Keratinocyte (primary cell): ENCODE measurements around the gene NRDC.

Experiments used
- CTCF ChIP-seq, 3 experiments: IDR thresholded peaks in 1 of 3; conservative IDR thresholded peaks in 1 of 3; optimal IDR thresholded peaks in 1 of 3; 2 replicates in 2 of 3; 3 replicates in 1 of 3; pipeline versions ENCODE3 to v1.5.1; 2011; ENCODE audit warnings: low read length in 3 of 3, mild to moderate bottlenecking in 3 of 3, moderate library complexity in 2 of 3, control low read depth in 1 of 3, inconsistent platforms in 1 of 3; ENCODE audit not compliant: insufficient read depth in 2 of 3; ENCODE audit errors: extremely low read depth in 1 of 3
- EZH2 ChIP-seq: IDR thresholded peaks from one replicate; pipeline ENCODE4 v1.6.1; 2012; ENCODE audit warnings: inconsistent platforms, mild to moderate bottlenecking, low read length, moderate library complexity

GRCh38 chr1:51756290-51756689 lies 122.2 kb downstream of the NRDC start:
- no peak for TF ChIP-seq CTCF (optimal IDR thresholded peaks at IDR 0.05 in 1 of 3, IDR thresholded peaks at IDR 0.05 in 1 of 3, conservative IDR thresholded peaks at IDR 0.05 in 1 of 3; ENCODE audit: extremely low read depth in 1 of 3, insufficient read depth in 2 of 3, low read length in 3 of 3)
- TF ChIP-seq EZH2: no peak
